ENCODE results near the gene MED6.

GRCh38 chr14:70558356-70558755, 42.1 kb downstream of the MED6 start:
- no peak for TF ChIP-seq EZH2 (IDR thresholded peaks at IDR 0.05; ENCODE audit: low read length)
- no peak for TF ChIP-seq CTCF (optimal IDR thresholded peaks at IDR 0.05 in 1 of 3, IDR thresholded peaks at IDR 0.05 in 1 of 3, conservative IDR thresholded peaks at IDR 0.05 in 1 of 3; ENCODE audit: extremely low read depth in 1 of 3, insufficient read depth in 2 of 3, low read length in 3 of 3)
